Cardiac muscle cell (in vitro differentiated cells and primary cell): ENCODE data around the gene EBF3. TPM values are rescaled to one million over a fixed set of nuclear protein-coding genes. Genes with fewer than 3 reads are reported as not detected.

ENCODE experiments used
- DNase-seq, 2 donors: peaks; one replicate each; pipeline versions ENCODE4 v3.0.0 to v3.0.0-alpha.2; 2010 to 2017; ENCODE audit warnings: low read depth in 1 of 2, low spot score in 1 of 2
- H3K27ac ChIP-seq: fragments of 200-600 bp; sonication (generic); 2 replicates; pipeline ENCODE4 v1.5.1; 2016
- H3K27me3 ChIP-seq: fragments of 200-600 bp; sonication (generic); 2 replicates; pipeline ENCODE4 v1.6.0; 2016; ENCODE audit warnings: control low read depth
- H3K36me3 ChIP-seq: fragments of 200-600 bp; sonication (generic); 2 replicates; pipeline ENCODE4 v1.5.1; 2016; ENCODE audit warnings: control low read depth
- H3K4me1 ChIP-seq: fragments of 200-600 bp; sonication (generic); 2 replicates; pipeline ENCODE4 v1.8.1; 2017; ENCODE audit warnings: low read depth, mild to moderate bottlenecking, mixed run types
- H3K4me3 ChIP-seq: fragments of 200-600 bp; sonication (generic); 2 replicates; pipeline ENCODE4 v1.5.1; 2016; ENCODE audit warnings: mild to moderate bottlenecking
- H3K9me3 ChIP-seq: fragments of 200-600 bp; sonication (generic); 2 replicates; pipeline ENCODE4 v1.5.1; 2017; ENCODE audit warnings: low read depth, mild to moderate bottlenecking, control low read depth
- CTCF ChIP-seq: IDR thresholded peaks from 2 replicates; pipeline ENCODE4 v1.5.1; 2012; ENCODE audit warnings: low read depth, mild to moderate bottlenecking, low read length
- polyA plus RNA-seq: library from polyadenylated mRNA; unstranded; fragments of >200 nt; fragmentation: Nextera tagmentation; extraction: Ambion mirVana; gene quantifications from 2 replicates; pipeline ENCODE4 v1.2.1, GENCODE V29; 2016
- total RNA-seq: library from RNA; depleted of rRNA; stranded (reverse); fragments of >200 nt; gene quantifications from 2 replicates; pipeline ENCODE4 v1.2.3, GENCODE V29; 2016

EBF3 gene
- total and polyA plus RNA-seq, 2 experiments from 2014 or later, result 0.61 to 2.8 TPM

GRCh38 chr10:129799942-129800341, 164.1 kb downstream of the EBF3 start:
- no peak overlapping the region for H3K27ac ChIP-seq
- no peaks in the 10 kb centered on the region for H3K4me1 ChIP-seq
- H3K27me3 ChIP-seq, result no peaks in the 10 kb centered on the region
- TF ChIP-seq CTCF, result no peak
- H3K36me3 ChIP-seq, result no peaks in the 10 kb centered on the region
- no peak for DNase-seq
- no peak overlapping the region for H3K4me3 ChIP-seq
- no peaks in the 10 kb centered on the region for H3K9me3 ChIP-seq

- H3K27ac ChIP-seq, result no peak overlapping the region
- no peaks in the 10 kb centered on the region for H3K27me3 ChIP-seq
- no peaks in the 10 kb centered on the region for H3K9me3 ChIP-seq
- H3K4me3 ChIP-seq, result no peak overlapping the region
- no peaks in the 10 kb centered on the region for H3K36me3 ChIP-seq
- no peak for DNase-seq
- no peak for TF ChIP-seq CTCF
- no peaks in the 10 kb centered on the region for H3K4me1 ChIP-seq
Measured at GRCh38 chr10:129796710-129797420, 167.2 kb downstream of the EBF3 start.

GRCh38 chr10:129793996-129794395, 170.1 kb downstream of the EBF3 start:
- Histone ChIP-seq H3K27ac (no peak overlapping the region), H3K9me3 (no peaks in the 10 kb centered on the region), H3K27me3 (no peaks in the 10 kb centered on the region), H3K4me3 (no peak overlapping the region), H3K36me3 (no peaks in the 10 kb centered on the region), H3K4me1 (no peaks in the 10 kb centered on the region)
- TF ChIP-seq CTCF, result no peak
- DNase-seq, result no peak

- no peak overlapping the region for H3K27ac ChIP-seq
- H3K36me3 ChIP-seq, result no peaks in the 10 kb centered on the region
- H3K4me3 ChIP-seq, result no peak overlapping the region
- no peaks in the 10 kb centered on the region for H3K4me1 ChIP-seq
- no peak for DNase-seq
- no peaks in the 10 kb centered on the region for H3K9me3 ChIP-seq
- TF ChIP-seq CTCF, result no peak
- H3K27me3 ChIP-seq, result no peaks in the 10 kb centered on the region
Measured at GRCh38 chr10:129793479-129793878, 170.6 kb downstream of the EBF3 start.

GRCh38 chr10:129792864-129793263, 171.2 kb downstream of the EBF3 start:
- no peak overlapping the region for H3K27ac ChIP-seq
- no peak for TF ChIP-seq CTCF
- no peaks in the 10 kb centered on the region for H3K27me3 ChIP-seq
- no peak overlapping the region for H3K4me3 ChIP-seq
- no peaks in the 10 kb centered on the region for H3K9me3 ChIP-seq
- no peaks in the 10 kb centered on the region for H3K36me3 ChIP-seq
- no peak for DNase-seq
- no peaks in the 10 kb centered on the region for H3K4me1 ChIP-seq
